ENCODE measurements around the gene BCAS3. TPM values are rescaled to one million over a fixed set of nuclear protein-coding genes. Genes with fewer than 3 reads are reported as not detected.
A peak's percentile ranks its signal among the peaks of the same experiment; 100 is the strongest.

Gene BCAS3
- total RNA-seq, 1 experiment from 2014 or later = 14.3 TPM

GRCh38 chr17:61149862-61150362 is 472.3 kb downstream of the BCAS3 start:
- no peak overlapping the region for H3K27ac ChIP-seq
- H3K36me3 ChIP-seq = no peaks in the 10 kb centered on the region
- H3K9me3 ChIP-seq (replicated peaks) = no peaks in the 10 kb centered on the region; the same call in 1 of the 2 replicates
- H3K4me3 ChIP-seq = no peak overlapping the region
- no peaks in the 10 kb centered on the region for H3K27me3 ChIP-seq (replicated peaks)
- H3K4me1 ChIP-seq (replicated peaks) = peaks cover 12% of the 10 kb centered on the region
- DNase-seq (ENCODE audit: low read depth in 1 of 2, low spot score in 2 of 2) = no peak

DNA sequence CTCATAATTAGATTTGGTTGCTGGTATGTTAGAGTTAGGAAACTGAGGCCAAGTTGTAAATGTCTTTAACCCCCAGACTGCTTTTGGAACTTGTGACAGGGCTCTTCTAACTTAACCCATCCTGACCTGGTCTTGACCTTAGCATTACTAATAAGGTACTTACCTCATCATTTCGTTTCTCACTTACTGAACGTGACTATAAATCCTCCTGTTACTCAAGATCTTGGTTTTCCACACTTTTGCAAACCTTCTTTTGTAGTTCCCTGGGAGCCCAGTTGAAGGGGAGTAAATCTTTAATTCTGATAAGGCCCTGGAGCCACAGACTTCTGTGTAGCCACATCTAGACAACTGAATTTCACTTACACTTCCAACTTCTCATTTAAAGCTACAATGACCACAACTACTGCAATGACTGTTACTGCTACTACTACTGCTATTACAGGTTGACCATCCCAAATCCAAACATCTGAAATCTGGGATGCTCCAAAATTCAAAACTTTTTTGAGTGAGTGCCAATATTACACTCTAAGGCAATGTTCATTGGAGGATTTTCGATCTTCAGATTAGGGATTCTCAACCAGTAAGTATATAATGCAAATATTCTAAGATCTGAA is 473.1 kb downstream of the BCAS3 start:
- H3K27ac ChIP-seq = no peak overlapping the region
- no peaks in the 10 kb centered on the region; the same call in 1 of the 2 replicates for H3K9me3 ChIP-seq (replicated peaks)
- no peak for DNase-seq (ENCODE audit: low read depth in 1 of 2, low spot score in 2 of 2)
- H3K4me1 ChIP-seq (replicated peaks) = peaks cover 17% of the 10 kb centered on the region
- no peaks in the 10 kb centered on the region for H3K27me3 ChIP-seq (replicated peaks)
- H3K4me3 ChIP-seq = no peak overlapping the region
- H3K36me3 ChIP-seq = no peaks in the 10 kb centered on the region

GRCh38 chr17:61152898-61153297 is 475.2 kb downstream of the BCAS3 start:
- Histone ChIP-seq H3K4me1 (replicated peaks) (peaks cover 34% of the 10 kb centered on the region), H3K27me3 (replicated peaks) (no peaks in the 10 kb centered on the region), H3K4me3 (no peak overlapping the region), H3K36me3 (no peaks in the 10 kb centered on the region), H3K9me3 (replicated peaks) (no peaks in the 10 kb centered on the region; the same call in 1 of the 2 replicates), H3K27ac (no peak overlapping the region)
- DNase-seq (ENCODE audit: low read depth in 1 of 2, low spot score in 2 of 2) = no peak

DNA sequence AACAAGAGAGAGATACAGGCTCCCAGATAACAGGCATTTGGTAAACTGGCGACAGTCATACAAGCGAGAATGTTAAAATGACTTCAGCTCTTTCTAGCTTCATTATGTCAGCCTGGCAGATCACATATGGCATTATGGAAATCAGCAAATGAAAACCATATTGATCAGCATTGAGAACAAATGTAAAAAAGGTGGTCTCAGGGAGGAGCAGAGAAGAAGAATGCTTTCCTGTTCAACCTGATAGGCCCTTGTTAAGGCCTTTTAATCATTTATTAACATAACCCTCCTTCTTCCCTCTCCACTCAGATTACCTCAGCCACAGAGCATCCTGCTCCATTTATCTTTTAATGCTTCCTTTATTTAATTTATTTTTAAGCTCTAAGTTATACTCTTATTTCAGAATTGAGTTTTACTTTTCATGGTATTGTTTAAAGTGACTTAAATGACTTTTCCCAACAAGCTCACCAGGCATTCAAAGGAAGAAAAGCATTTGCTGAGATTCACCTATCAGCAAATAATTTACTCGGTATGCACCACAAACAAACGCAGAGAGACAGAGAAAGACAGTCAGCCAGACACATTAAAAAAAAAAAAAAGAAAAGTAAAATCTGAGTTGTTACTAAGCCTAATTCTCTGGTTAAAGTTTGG is 478.1 kb downstream of the BCAS3 start:
- Histone ChIP-seq H3K36me3 (no peaks in the 10 kb centered on the region), H3K27ac (peak overlapping the region; percentile 60), H3K27me3 (replicated peaks) (no peaks in the 10 kb centered on the region), H3K4me3 (no peak overlapping the region), H3K9me3 (replicated peaks) (no peaks in the 10 kb centered on the region; the same call in 1 of the 2 replicates), H3K4me1 (replicated peaks) (peaks cover 51% of the 10 kb centered on the region)
- DNase-seq (ENCODE audit: low read depth in 1 of 2, low spot score in 2 of 2) = peak in 1 of 2 experiments; percentile 18

GRCh38 chr17:61157246-61157886 is 479.7 kb downstream of the BCAS3 start:
- peak overlapping the region; percentile 71 for H3K27ac ChIP-seq
- DNase-seq (ENCODE audit: low read depth in 1 of 2, low spot score in 2 of 2) = peak; percentile 81 to 82
- H3K4me1 ChIP-seq (replicated peaks) = peaks cover 40% of the 10 kb centered on the region
- no peaks in the 10 kb centered on the region for H3K27me3 ChIP-seq (replicated peaks)
- peak overlapping the region; percentile 5; the same call in 1 of the 2 replicates for H3K4me3 ChIP-seq
- H3K9me3 ChIP-seq (replicated peaks) = no peaks in the 10 kb centered on the region
- H3K36me3 ChIP-seq = no peaks in the 10 kb centered on the region

DNA sequence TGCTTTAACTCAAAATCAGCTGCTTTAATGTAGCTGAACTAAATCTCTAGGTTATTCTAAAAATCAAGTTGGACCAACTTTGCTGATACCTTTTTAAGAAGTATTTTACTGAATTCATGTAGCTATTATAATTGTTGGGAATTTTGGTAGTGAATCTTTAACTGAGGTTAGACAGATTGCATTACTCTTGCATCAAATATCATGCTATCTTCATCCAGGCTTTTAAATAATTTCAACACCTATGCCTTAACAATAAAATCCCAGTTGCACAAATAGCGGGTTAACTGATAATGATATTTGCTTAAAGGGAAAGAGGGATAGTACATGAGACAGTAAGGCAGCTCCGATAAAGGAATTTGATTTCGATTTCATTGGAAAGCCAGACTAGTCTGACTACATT is 480.7 kb downstream of the BCAS3 start:
- no peaks in the 10 kb centered on the region for H3K27me3 ChIP-seq (replicated peaks)
- H3K9me3 ChIP-seq (replicated peaks) = no peaks in the 10 kb centered on the region
- no peak for DNase-seq (ENCODE audit: low read depth in 1 of 2, low spot score in 2 of 2)
- H3K36me3 ChIP-seq = no peaks in the 10 kb centered on the region
- no peak overlapping the region for H3K4me3 ChIP-seq
- peak overlapping the region; percentile 71 for H3K27ac ChIP-seq
- peaks cover 40% of the 10 kb centered on the region for H3K4me1 ChIP-seq (replicated peaks)

DNA sequence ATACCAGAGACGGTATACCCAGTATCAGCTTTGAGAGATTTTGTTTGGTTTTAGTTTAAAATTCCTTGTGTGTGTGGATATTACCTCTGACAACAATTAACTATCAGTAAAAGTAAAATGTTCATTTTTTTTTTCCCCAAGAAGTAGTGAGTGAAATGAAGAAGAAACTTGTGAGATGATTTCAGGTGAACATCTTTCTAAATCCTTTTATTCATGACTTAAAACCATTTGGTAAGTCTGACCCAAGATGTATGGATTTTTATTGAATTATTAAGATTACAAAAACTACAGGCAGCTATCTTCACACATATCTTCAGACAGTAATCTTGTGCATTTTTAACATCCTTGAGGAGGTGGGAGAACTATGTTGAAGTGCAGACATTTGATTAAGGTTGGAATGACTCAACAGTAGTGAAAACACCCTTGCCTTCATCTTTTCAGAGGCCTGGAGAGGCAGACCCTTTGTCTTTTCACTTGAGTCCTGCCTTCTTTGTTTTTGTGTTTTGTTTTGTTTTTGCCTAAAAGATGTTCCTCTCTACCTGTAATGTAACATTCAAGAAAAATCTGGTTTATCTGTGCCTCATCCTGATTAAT is 481.7 kb downstream of the BCAS3 start:
- Histone ChIP-seq H3K4me1 (replicated peaks) (peaks cover 40% of the 10 kb centered on the region), H3K27ac (peak overlapping the region; percentile 71), H3K27me3 (replicated peaks) (no peaks in the 10 kb centered on the region), H3K36me3 (no peaks in the 10 kb centered on the region), H3K4me3 (no peak overlapping the region), H3K9me3 (replicated peaks) (no peaks in the 10 kb centered on the region)
- peak in 1 of 2 experiments; percentile 43 for DNase-seq (ENCODE audit: low read depth in 1 of 2, low spot score in 2 of 2)

- Histone ChIP-seq H3K36me3 (no peaks in the 10 kb centered on the region), H3K27ac (no peak overlapping the region), H3K4me1 (replicated peaks) (peaks cover 40% of the 10 kb centered on the region), H3K9me3 (replicated peaks) (no peaks in the 10 kb centered on the region), H3K27me3 (replicated peaks) (no peaks in the 10 kb centered on the region), H3K4me3 (no peak overlapping the region)
- DNase-seq (ENCODE audit: low read depth in 1 of 2, low spot score in 2 of 2) = no peak
These were observed 482.6 kb downstream of the BCAS3 start for GRCh38 chr17:61160204-61160603.

DNA sequence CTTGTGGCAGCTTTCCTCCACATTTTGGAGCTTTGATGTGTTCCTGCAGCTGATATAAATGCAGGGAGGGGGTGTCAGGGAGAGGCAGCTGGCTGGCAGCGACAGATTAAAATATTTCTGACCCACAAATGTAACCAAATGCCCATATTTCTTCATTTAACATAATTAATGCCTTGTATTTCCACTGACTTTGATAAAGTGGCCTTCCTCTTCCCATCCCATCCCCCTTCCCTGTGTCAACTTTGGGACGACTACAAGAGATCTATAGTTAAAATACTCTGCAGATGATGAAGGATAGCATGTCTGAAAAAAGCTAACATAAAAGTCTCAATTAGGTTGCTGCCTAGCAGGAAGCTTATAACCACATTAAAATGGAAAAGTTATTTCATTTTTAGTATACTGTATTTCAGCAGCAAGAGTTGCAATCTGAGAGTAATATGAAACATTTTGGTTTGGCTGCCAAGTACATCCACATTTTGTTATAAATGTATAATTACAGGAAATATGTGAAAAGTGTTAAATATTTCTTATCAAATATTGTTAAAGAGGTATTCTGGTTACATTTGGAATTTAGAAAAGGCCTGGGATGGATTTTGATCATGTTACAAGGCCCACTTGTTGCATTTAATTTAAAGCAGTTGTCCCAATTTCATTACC is 483.3 kb downstream of the BCAS3 start:
- Histone ChIP-seq H3K27me3 (replicated peaks) (no peaks in the 10 kb centered on the region), H3K27ac (no peak overlapping the region), H3K9me3 (replicated peaks) (no peaks in the 10 kb centered on the region), H3K4me3 (no peak overlapping the region), H3K4me1 (replicated peaks) (peaks cover 35% of the 10 kb centered on the region), H3K36me3 (no peaks in the 10 kb centered on the region)
- DNase-seq (ENCODE audit: low read depth in 1 of 2, low spot score in 2 of 2) = no peak

GRCh38 chr17:61161615-61162134 is 484.0 kb downstream of the BCAS3 start:
- Histone ChIP-seq H3K4me3 (no peak overlapping the region), H3K9me3 (replicated peaks) (no peaks in the 10 kb centered on the region), H3K27me3 (replicated peaks) (no peaks in the 10 kb centered on the region), H3K27ac (no peak overlapping the region), H3K36me3 (no peaks in the 10 kb centered on the region), H3K4me1 (replicated peaks) (peaks cover 27% of the 10 kb centered on the region)
- DNase-seq (ENCODE audit: low read depth in 1 of 2, low spot score in 2 of 2) = no peak

- Histone ChIP-seq H3K27ac (no peak overlapping the region), H3K9me3 (replicated peaks) (no peaks in the 10 kb centered on the region), H3K36me3 (no peaks in the 10 kb centered on the region), H3K4me1 (replicated peaks) (peaks cover 8% of the 10 kb centered on the region), H3K4me3 (no peak overlapping the region), H3K27me3 (replicated peaks) (no peaks in the 10 kb centered on the region)
- no peak for DNase-seq (ENCODE audit: low read depth in 1 of 2, low spot score in 2 of 2)
These were observed 486.9 kb downstream of the BCAS3 start for GRCh38 chr17:61164517-61164916.

GRCh38 chr17:61167075-61167474 is 489.4 kb downstream of the BCAS3 start:
- no peaks in the 10 kb centered on the region for H3K27me3 ChIP-seq (replicated peaks)
- H3K36me3 ChIP-seq = no peaks in the 10 kb centered on the region
- DNase-seq (ENCODE audit: low read depth in 1 of 2, low spot score in 2 of 2) = no peak
- H3K9me3 ChIP-seq (replicated peaks) = no peaks in the 10 kb centered on the region
- 0 out of 2 replicates have a peak, but pooled peaks cover 5% of the 10 kb centered on the region for H3K4me1 ChIP-seq (replicated peaks)
- H3K4me3 ChIP-seq = no peak overlapping the region
- no peak overlapping the region for H3K27ac ChIP-seq

- DNase-seq (ENCODE audit: low read depth in 1 of 2, low spot score in 2 of 2) = no peak
- no peak overlapping the region for H3K27ac ChIP-seq
- 0 out of 2 replicates have a peak, but pooled peaks cover 5% of the 10 kb centered on the region for H3K4me1 ChIP-seq (replicated peaks)
- no peak overlapping the region for H3K4me3 ChIP-seq
- no peaks in the 10 kb centered on the region for H3K27me3 ChIP-seq (replicated peaks)
- H3K36me3 ChIP-seq = no peaks in the 10 kb centered on the region
- no peaks in the 10 kb centered on the region for H3K9me3 ChIP-seq (replicated peaks)
These were observed 490.9 kb downstream of the BCAS3 start for GRCh38 chr17:61168506-61168905.

Measured in SJSA1 (cell line).